Uterus (tissue), 4 donors: ENCODE data around the gene TESK2. TPM values are rescaled to one million over a fixed set of nuclear protein-coding genes. Genes with fewer than 3 reads are reported as not detected.

ENCODE experiments used
- DNase-seq, 2 donors: peaks; one replicate each; pipeline ENCODE4 v3.0.0-alpha.2; 2019 to 2020
- H3K27ac ChIP-seq, 2 donors: fragments of 200-600 bp; sonication (generic); 1 replicate in 1 of 2; 2 replicates in 1 of 2; pipeline ENCODE4 v1.5.1; 2016 to 2018
- H3K27me3 ChIP-seq, 2 donors: fragments of 200-600 bp; sonication (generic); one replicate each; pipeline ENCODE4 v1.5.1; 2018 to 2019; ENCODE audit warnings: control low read depth in 1 of 2
- H3K36me3 ChIP-seq, 2 donors: fragments of 200-600 bp; sonication (generic); one replicate each; pipeline ENCODE4 v1.5.1; 2019; ENCODE audit warnings: control low read depth in 1 of 2
- H3K4me1 ChIP-seq, 2 donors: fragments of 200-600 bp; sonication (generic); one replicate each; pipeline ENCODE4 v1.5.1; 2018 to 2019; ENCODE audit warnings: control low read depth in 1 of 2
- H3K4me3 ChIP-seq, 2 donors: fragments of 200-600 bp; sonication (generic); 1 replicate in 1 of 2; 2 replicates in 1 of 2; pipeline ENCODE4 v1.5.1; 2018 to 2019; ENCODE audit warnings: mild to moderate bottlenecking in 1 of 2
- H3K9me3 ChIP-seq, 2 donors: fragments of 200-600 bp; sonication (generic); one replicate each; pipeline ENCODE4 v1.5.1; 2019; ENCODE audit warnings: control low read depth in 1 of 2
- POLR2A ChIP-seq, 2 donors: fragments of 450-650 bp; IDR thresholded peaks; one replicate each; pipeline ENCODE4 v1.6.1; 2016; ENCODE audit warnings: antibody characterized with exemption in 2 of 2, mild to moderate bottlenecking in 1 of 2, moderate library complexity in 1 of 2
- intact Hi-C: fragments of 100-400 bp; cut with DNase I; formaldehyde crosslinking; loops from one replicate; pipeline ENCODE4 v1.15.1; 2023; ENCODE audit warnings: low total_unique reads
- total RNA-seq, 4 donors: library from RNA; depleted of rRNA in 3 of 4; stranded (reverse); fragments of >200 nt in 3 of 4; gene quantifications; one replicate each; pipeline versions ENCODE4 v1.1.0 to v1.2.4, GENCODE V29; 2014 to 2023
- TF ChIP-seq, protein P1 (sequence below), 4 experiments: fragments of 200-600 bp in 2 of 4; fragments of 450-650 bp in 2 of 4; sonication (generic) in 2 of 4; IDR thresholded peaks; one replicate each; pipeline ENCODE4 v1.5.1; 2016 to 2019; ENCODE audit warnings: antibody characterized with exemption in 4 of 4, mild to moderate bottlenecking in 2 of 4, moderate library complexity in 1 of 4
- donor health status: DM: yes; HTN: yes; CAD: no.

The TESK2 gene
- total RNA-seq, 4 donors from 2014 or later: 0.29 to 7.5 (median 2.1) TPM

DNA sequence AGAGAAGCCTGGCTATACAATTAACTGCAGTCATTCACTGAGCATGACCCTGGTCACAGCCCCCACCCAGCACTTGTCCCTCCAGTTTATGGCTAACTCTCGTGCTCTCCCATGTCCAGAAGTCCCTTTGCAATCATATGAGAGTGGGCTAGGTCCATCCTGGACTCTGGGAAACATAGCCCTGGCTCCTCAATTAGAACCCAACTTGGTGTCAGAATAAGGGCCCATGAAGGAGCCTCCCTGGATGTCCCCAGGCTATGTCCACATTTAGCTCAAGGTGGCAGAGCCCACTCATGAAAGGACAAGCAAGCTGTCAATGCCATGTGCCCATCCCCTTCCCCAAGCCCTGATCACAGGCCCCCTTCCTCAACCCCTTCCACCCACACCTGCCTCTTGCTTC is 191.7 kb downstream of the TESK2 start:
- intact Hi-C loops: no loop called here
- H3K27ac ChIP-seq: no peak overlapping the region
- no peaks in the 10 kb centered on the region for H3K9me3 ChIP-seq
- no peaks in the 10 kb centered on the region for H3K27me3 ChIP-seq
- H3K4me1 ChIP-seq: no peaks in the 10 kb centered on the region
- no peak for DNase-seq
- H3K4me3 ChIP-seq: no peak overlapping the region
- TF ChIP-seq POLR2A (IDR thresholded peaks at IDR 0.05): no peak
- TF ChIP-seq, protein P1, sequence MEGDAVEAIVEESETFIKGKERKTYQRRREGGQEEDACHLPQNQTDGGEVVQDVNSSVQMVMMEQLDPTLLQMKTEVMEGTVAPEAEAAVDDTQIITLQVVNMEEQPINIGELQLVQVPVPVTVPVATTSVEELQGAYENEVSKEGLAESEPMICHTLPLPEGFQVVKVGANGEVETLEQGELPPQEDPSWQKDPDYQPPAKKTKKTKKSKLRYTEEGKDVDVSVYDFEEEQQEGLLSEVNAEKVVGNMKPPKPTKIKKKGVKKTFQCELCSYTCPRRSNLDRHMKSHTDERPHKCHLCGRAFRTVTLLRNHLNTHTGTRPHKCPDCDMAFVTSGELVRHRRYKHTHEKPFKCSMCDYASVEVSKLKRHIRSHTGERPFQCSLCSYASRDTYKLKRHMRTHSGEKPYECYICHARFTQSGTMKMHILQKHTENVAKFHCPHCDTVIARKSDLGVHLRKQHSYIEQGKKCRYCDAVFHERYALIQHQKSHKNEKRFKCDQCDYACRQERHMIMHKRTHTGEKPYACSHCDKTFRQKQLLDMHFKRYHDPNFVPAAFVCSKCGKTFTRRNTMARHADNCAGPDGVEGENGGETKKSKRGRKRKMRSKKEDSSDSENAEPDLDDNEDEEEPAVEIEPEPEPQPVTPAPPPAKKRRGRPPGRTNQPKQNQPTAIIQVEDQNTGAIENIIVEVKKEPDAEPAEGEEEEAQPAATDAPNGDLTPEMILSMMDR (IDR thresholded peaks at IDR 0.05): no peak
- H3K36me3 ChIP-seq: no peaks in the 10 kb centered on the region

DNA sequence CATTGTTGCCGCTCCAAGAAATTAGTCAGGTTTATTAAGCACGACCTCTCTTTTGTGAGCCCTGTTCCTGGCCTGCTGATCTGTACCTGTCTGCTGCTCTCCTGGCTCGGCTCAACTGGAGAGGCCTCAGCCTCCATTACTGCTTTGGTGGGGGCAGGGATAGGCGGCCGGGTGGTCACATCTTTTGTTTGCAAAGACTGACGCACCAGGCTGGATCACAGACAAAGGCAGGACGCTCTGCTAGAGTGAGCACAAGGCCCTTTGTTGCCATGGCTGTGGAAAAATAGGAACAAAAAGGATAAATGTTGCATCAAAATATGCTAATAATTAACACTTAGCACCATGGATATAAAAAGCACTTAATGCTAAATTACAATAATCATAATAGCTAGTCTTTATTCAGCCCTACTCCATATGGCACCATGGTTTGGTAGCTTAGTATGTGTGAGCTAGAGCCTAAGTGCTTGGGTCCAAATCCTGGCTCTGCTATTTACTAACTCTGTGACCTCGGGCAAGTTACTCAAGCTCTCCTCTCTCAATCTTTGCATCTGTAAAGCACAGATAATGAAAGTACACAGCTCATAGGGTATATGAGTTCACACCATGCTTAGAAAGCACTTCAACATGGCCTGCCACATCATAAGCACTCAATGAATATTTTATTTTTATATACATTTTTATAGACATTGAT is 193.2 kb downstream of the TESK2 start:
- Histone ChIP-seq H3K27me3 (no peaks in the 10 kb centered on the region), H3K27ac (no peak overlapping the region), H3K4me1 (no peaks in the 10 kb centered on the region), H3K4me3 (no peak overlapping the region), H3K36me3 (no peaks in the 10 kb centered on the region), H3K9me3 (no peaks in the 10 kb centered on the region)
- intact Hi-C loops: no loop called here
- TF ChIP-seq, protein P1 (IDR thresholded peaks at IDR 0.05): no peak
- TF ChIP-seq POLR2A (IDR thresholded peaks at IDR 0.05): no peak
- DNase-seq: no peak

Other genes with a start within 250 kb of the TESK2 start
- gene HPDL, start 164.3 kb downstream of the TESK2 start, total RNA-seq: 1 to 10 TPM in 1 of 4 donors, under 1 TPM in 1, not detected in 2; 0.46 to 1.4 TPM
- gene TOE1, start 151.0 kb downstream of the TESK2 start, total RNA-seq: 10 to 100 TPM; 10.3 to 21.8 (median 14.4) TPM
- 10 to 100 TPM; 12.6 to 49.2 (median 26.3) TPM for gene MUTYH, start 150.7 kb downstream of the TESK2 start, total RNA-seq
- 1 to 10 TPM in 2 of 4 donors, under 1 TPM in 1, not detected in 1; 0.35 to 7.2 (median 3.8) TPM for gene CCDC163, start 8.9 kb upstream of the TESK2 start, total RNA-seq
- 1 to 10 TPM in 2 of 4 donors, under 1 TPM in 1, not detected in 1; 0.26 to 4.5 (median 3.4) TPM for gene MMACHC, start 9.1 kb upstream of the TESK2 start, total RNA-seq
- gene PRDX1, start 30.7 kb upstream of the TESK2 start, total RNA-seq: 100 to 1,000 TPM; 189 to 253 (median 202) TPM
- gene AKR1A1, start 59.7 kb upstream of the TESK2 start, total RNA-seq: 100 to 1,000 TPM in 2 of 4 donors, 10 to 100 TPM in 2; 75.3 to 162 (median 106) TPM
- 100 to 1,000 TPM in 2 of 4 donors, 10 to 100 TPM in 2; 40.2 to 125 (median 81.0) TPM for gene NASP, start 92.9 kb upstream of the TESK2 start, total RNA-seq
- 1 to 10 TPM in 3 of 4 donors, not detected in 1; 1.3 to 3.3 (median 3.2) TPM for gene CCDC17, start 132.9 kb upstream of the TESK2 start, total RNA-seq
- gene GPBP1L1, start 195.4 kb upstream of the TESK2 start, total RNA-seq: 100 to 1,000 TPM in 2 of 4 donors, 10 to 100 TPM in 2; 61.2 to 136 (median 109) TPM
- gene TMEM69, start 197.0 kb upstream of the TESK2 start, total RNA-seq: 10 to 100 TPM; 10.4 to 17.4 (median 13.6) TPM